Panc1 (cell line): ENCODE data around the gene DLGAP1. TPM values are rescaled to one million over a fixed set of nuclear protein-coding genes. Genes with fewer than 3 reads are reported as not detected.

Experiments
- ATAC-seq: fragments of 200-7000 bp; cut with Tn5 transposase; 2 replicates; pipeline ENCODE4 v1.9.1; 2020; ENCODE audit warnings: mild to moderate bottlenecking, moderate library complexity
- BruUV-seq: library from RNA; stranded (reverse); fragments of 400-500 nt; replicated peaks from 2 replicates; lab custom pipeline; 2021; lab: Mats Ljungman, UMichigan
- CTCF ChIA-PET: fragments of 300-600 bp; sonication (Branson Sonifier 250); formaldehyde crosslinking; loops from one replicate; lab custom pipeline; 2022; ENCODE audit warnings: antibody characterized with exemption; lab: Charles Lee
- POLR2A ChIA-PET: fragments of 300-600 bp; sonication (Branson Sonifier 250); formaldehyde crosslinking; loops from one replicate; lab custom pipeline; 2022; ENCODE audit warnings: antibody characterized with exemption; lab: Charles Lee
- DNase-seq: peaks from one replicate; pipeline ENCODE4 v3.0.0-alpha.2; 2010; ENCODE audit warnings: low read depth, low spot score
- H3K27ac ChIP-seq: 2 replicates; pipeline ENCODE4 v1.5.1; 2011; ENCODE audit warnings: mild to moderate bottlenecking, low read length, inconsistent platforms
- H3K27me3 ChIP-seq: fragments of 200-500 bp; sonication (Bioruptor generic); 2 replicates; pipeline ENCODE4 v1.6.0; 2014; ENCODE audit warnings: low read length, inconsistent platforms; ENCODE audit not compliant: control insufficient read depth, insufficient read depth
- H3K36me3 ChIP-seq: fragments of 200-500 bp; sonication (Bioruptor generic); 2 replicates; pipeline ENCODE4 v1.5.1; 2014; ENCODE audit warnings: inconsistent platforms, mild to moderate bottlenecking, low read length, moderate library complexity; ENCODE audit not compliant: control insufficient read depth, insufficient read depth
- H3K4me1 ChIP-seq: 2 replicates; pipeline ENCODE4 v1.5.1; 2011; ENCODE audit warnings: inconsistent platforms, mild to moderate bottlenecking, low read length, moderate library complexity; ENCODE audit not compliant: control insufficient read depth, insufficient read depth
- H3K4me3 ChIP-seq, 2 experiments: 2 replicates each; pipeline ENCODE4 v1.5.1; 2011 to 2012; ENCODE audit warnings: low read depth in 2 of 2, low read length in 2 of 2, mild to moderate bottlenecking in 2 of 2, inconsistent platforms in 1 of 2, moderate library complexity in 1 of 2
- H3K9me3 ChIP-seq: fragments of 200-500 bp; sonication (Bioruptor generic); 2 replicates; pipeline ENCODE4 v1.5.1; 2014; ENCODE audit warnings: low read depth, mild to moderate bottlenecking, inconsistent platforms, low read length, moderate library complexity; ENCODE audit not compliant: control insufficient read depth, insufficient read depth
- POLR2AphosphoS5 ChIP-seq: IDR thresholded peaks from 2 replicates; pipeline ENCODE4 v1.6.1; 2012; ENCODE audit warnings: mild to moderate bottlenecking, low read depth, low read length, moderate library complexity
- REST ChIP-seq, 2 experiments: IDR thresholded peaks; 2 replicates each; pipeline ENCODE4 v1.6.1; 2011 to 2012; ENCODE audit warnings: low read depth in 2 of 2, control low read depth in 1 of 2, low read length in 1 of 2, mild to moderate bottlenecking in 1 of 2, moderate library complexity in 1 of 2; ENCODE audit not compliant: insufficient read depth in 1 of 2
- SIN3A ChIP-seq: IDR thresholded peaks from 2 replicates; pipeline ENCODE4 v1.6.1; 2012; ENCODE audit warnings: low read depth, mild to moderate bottlenecking, low read length, moderate library complexity, borderline replicate concordance; ENCODE audit not compliant: insufficient read depth
- TCF7L2 ChIP-seq: IDR thresholded peaks from 2 replicates; pipeline ENCODE4 v1.6.1; 2011; ENCODE audit warnings: mild to moderate bottlenecking, low read depth, low read length, inconsistent platforms
- in situ Hi-C: cut with HindIII; loops from 2 replicates; pipeline ENCODE4 v1.10.0; 2016; ENCODE audit warnings: low sequenced_read_pairs, low pct_unique_long_range_greater_than_20kb
- intact Hi-C: fragments of 100-400 bp; cut with micrococcal nuclease; formaldehyde crosslinking; loops from one replicate; pipeline ENCODE4 v1.10.0; 2022; ENCODE audit not compliant: unreplicated experiment
- total RNA-seq: library from RNA; stranded (reverse); gene quantifications from one replicate; pipeline ENCODE4 v1.2.1, GENCODE V29; 2021; ENCODE audit not compliant: unreplicated experiment
- TF ChIP-seq, protein P1 (sequence below): fragments of 450-650 bp; IDR thresholded peaks from 2 replicates; pipeline ENCODE4 v1.5.1; 2017; ENCODE audit warnings: mild to moderate bottlenecking

DLGAP1 gene
- total RNA-seq, 1 experiment from 2014 or later = 1.8 TPM

GRCh38 chr18:3924455-3924854 lies 530.7 kb downstream of the DLGAP1 start:
- Histone ChIP-seq H3K27me3 (no peaks in the 10 kb centered on the region; the same call in 1 of the 2 replicates), H3K27ac (no peak overlapping the region), H3K4me3 (no peak overlapping the region), H3K9me3 (no peaks in the 10 kb centered on the region), H3K36me3 (no peaks in the 10 kb centered on the region), H3K4me1 (no peaks in the 10 kb centered on the region)
- no peak for ATAC-seq
- ChIA-PET POLR2A (interaction anchor here (0.6 kb wide), 1 partner anchor 642 kb away, joined by 6 read pairs; no protein-coding TSS in a partner anchor), CTCF (no interaction called here)
- no peak for DNase-seq
- BruUV-seq = no TSS peak
- intact Hi-C loops (no loop called here), in situ Hi-C loops (no loop called here)
- TF ChIP-seq POLR2AphosphoS5 (no peak), REST (IDR thresholded peaks at IDR 0.05; ENCODE audit: insufficient read depth in 1 of 2, low read depth in 2 of 2, low read length in 1 of 2) (no peak), SIN3A (no peak), TCF7L2 (no peak)
- TF ChIP-seq, protein P1, sequence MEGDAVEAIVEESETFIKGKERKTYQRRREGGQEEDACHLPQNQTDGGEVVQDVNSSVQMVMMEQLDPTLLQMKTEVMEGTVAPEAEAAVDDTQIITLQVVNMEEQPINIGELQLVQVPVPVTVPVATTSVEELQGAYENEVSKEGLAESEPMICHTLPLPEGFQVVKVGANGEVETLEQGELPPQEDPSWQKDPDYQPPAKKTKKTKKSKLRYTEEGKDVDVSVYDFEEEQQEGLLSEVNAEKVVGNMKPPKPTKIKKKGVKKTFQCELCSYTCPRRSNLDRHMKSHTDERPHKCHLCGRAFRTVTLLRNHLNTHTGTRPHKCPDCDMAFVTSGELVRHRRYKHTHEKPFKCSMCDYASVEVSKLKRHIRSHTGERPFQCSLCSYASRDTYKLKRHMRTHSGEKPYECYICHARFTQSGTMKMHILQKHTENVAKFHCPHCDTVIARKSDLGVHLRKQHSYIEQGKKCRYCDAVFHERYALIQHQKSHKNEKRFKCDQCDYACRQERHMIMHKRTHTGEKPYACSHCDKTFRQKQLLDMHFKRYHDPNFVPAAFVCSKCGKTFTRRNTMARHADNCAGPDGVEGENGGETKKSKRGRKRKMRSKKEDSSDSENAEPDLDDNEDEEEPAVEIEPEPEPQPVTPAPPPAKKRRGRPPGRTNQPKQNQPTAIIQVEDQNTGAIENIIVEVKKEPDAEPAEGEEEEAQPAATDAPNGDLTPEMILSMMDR = no peak

- H3K9me3 ChIP-seq = no peaks in the 10 kb centered on the region
- POLR2A ChIA-PET = no interaction called here
- H3K27me3 ChIP-seq = no peaks in the 10 kb centered on the region; the same call in 1 of the 2 replicates
- no peak overlapping the region for H3K27ac ChIP-seq
- H3K4me3 ChIP-seq = no peak overlapping the region
- ATAC-seq = no peak
- no peaks in the 10 kb centered on the region for H3K36me3 ChIP-seq
- no peak for DNase-seq
- in situ Hi-C loops (no loop called here), intact Hi-C loops (no loop called here)
- TF ChIP-seq REST (IDR thresholded peaks at IDR 0.05; ENCODE audit: insufficient read depth in 1 of 2, low read depth in 2 of 2, low read length in 1 of 2) (no peak), TCF7L2 (no peak), POLR2AphosphoS5 (no peak), SIN3A (no peak)
- TF ChIP-seq, protein P1 = no peak
- H3K4me1 ChIP-seq = no peaks in the 10 kb centered on the region
- no TSS peak for BruUV-seq
- CTCF ChIA-PET = no interaction called here
Measured at GRCh38 chr18:3923750-3924149, 531.4 kb downstream of the DLGAP1 start.
